Astrocyte of the cerebellum (primary cell): ENCODE results near the gene GHRHR.

ENCODE experiments used
- DNase-seq: peaks from one replicate; pipeline ENCODE4 v3.0.0-alpha.2; 2011; ENCODE audit warnings: low read depth
- H3K4me3 ChIP-seq: 2 replicates; pipeline ENCODE4 v1.5.1; 2011; ENCODE audit warnings: mild to moderate bottlenecking, low read depth, low read length, moderate library complexity
- CTCF ChIP-seq: IDR thresholded peaks from 2 replicates; pipeline ENCODE4 v1.5.1; 2012; ENCODE audit warnings: low read length, low read depth, moderate library complexity, mild to moderate bottlenecking; ENCODE audit errors: missing control alignments
- in situ Hi-C: cut with HindIII; loops from 2 replicates; pipeline ENCODE4 v1.10.0; 2017; ENCODE audit warnings: low sequenced_read_pairs

The GHRHR gene

GRCh38 chr7:30923009-30923773 lies 40.6 kb upstream of the GHRHR start:
- in situ Hi-C loops = no loop called here
- H3K4me3 ChIP-seq = no peak overlapping the region
- no peak for TF ChIP-seq CTCF
- no peak for DNase-seq

- H3K4me3 ChIP-seq = no peak overlapping the region
- in situ Hi-C loops = no loop called here
- DNase-seq = no peak
- TF ChIP-seq CTCF = no peak
These were observed 39.9 kb upstream of the GHRHR start for GRCh38 chr7:30923774-30924413.

GRCh38 chr7:30924624-30925023 lies 39.1 kb upstream of the GHRHR start:
- no peak for DNase-seq
- no peak for TF ChIP-seq CTCF
- in situ Hi-C loops = no loop called here
- H3K4me3 ChIP-seq = no peak overlapping the region

GRCh38 chr7:30925117-30925516 lies 38.6 kb upstream of the GHRHR start:
- in situ Hi-C loops = no loop called here
- H3K4me3 ChIP-seq = no peak overlapping the region
- no peak for TF ChIP-seq CTCF
- DNase-seq = no peak

- H3K4me3 ChIP-seq = no peak overlapping the region
- no peak for DNase-seq
- TF ChIP-seq CTCF = no peak
- in situ Hi-C loops = no loop called here
These were observed 37.8 kb upstream of the GHRHR start for GRCh38 chr7:30925913-30926312.

GRCh38 chr7:30926313-30926712 lies 37.4 kb upstream of the GHRHR start:
- TF ChIP-seq CTCF = no peak
- H3K4me3 ChIP-seq = no peak overlapping the region
- in situ Hi-C loops = no loop called here
- no peak for DNase-seq
